ENCODE measurements around the gene MSI2. TPM values are rescaled to one million over a fixed set of nuclear protein-coding genes. Genes with fewer than 3 reads are reported as not detected.

The MSI2 gene
- total and polyA plus RNA-seq, 2 experiments from 2014 or later: 18.9 to 41.8 TPM

GRCh38 chr17:57400648-57401047 is 144.3 kb downstream of the MSI2 start (continued):
- no peak for TF ChIP-seq REST (IDR thresholded peaks at IDR 0.05; ENCODE audit: unreplicated experiment)

DNA sequence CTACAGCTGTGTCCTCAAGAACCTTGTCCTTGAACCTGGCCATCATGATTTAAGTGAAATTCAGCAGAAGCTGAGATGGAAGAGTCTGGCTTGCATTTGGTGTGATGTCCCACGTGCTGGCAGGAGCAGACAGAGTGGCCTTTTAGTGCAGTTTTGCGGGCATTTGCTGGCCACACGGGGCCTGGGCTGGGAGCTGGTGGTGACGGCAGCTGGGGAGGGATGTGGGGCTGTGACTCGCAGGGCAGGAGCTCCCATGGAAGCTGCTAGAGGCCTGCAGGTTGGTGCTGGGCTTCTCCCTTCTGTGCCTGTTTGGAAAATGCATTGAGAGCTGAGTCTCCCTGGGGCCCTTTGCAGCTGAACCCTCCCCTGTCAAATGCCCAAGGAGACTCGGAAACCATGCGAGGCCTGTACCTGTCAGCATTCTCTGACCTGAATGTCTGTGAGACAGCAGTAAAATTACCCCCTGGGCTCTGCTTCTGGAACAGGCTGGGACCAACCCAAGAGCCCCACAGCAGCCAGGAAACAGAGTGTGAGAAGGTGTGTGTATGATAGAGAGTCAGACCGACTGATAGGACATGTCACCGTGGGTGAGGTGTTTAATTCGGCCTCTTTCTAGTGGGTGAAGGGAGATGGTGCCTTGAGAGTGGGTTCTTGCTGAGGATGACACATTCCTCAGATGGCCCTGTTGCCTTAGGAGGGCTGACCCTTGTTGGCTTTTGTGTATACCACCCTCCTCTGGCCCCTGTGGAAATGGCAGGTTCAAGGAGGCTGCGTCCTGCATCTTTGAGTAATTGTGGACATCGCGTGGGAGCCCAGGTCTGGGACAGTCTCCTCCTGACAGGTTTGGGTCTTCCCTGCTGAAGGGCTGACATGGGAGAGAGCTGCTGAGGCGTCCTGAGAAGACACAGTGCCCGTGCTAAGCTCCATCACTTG is 145.5 kb downstream of the MSI2 start:
- peaks cover 4% of the 10 kb centered on the region; the same call in 1 of the 2 replicates for H4K20me1 ChIP-seq (replicated peaks; ENCODE audit: insufficient read depth)
- H3K36me3 ChIP-seq (ENCODE audit: insufficient read depth): no peaks in the 10 kb centered on the region
- ATAC-seq: peak; percentile 74
- TF ChIP-seq CREB1 (CRISPR knock-in tag; IDR thresholded peaks at IDR 0.05; ENCODE audit: low read depth): no peak
- peak; percentile 52 to 74 for TF ChIP-seq CTCF (conservative IDR thresholded peaks at IDR 0.05; ENCODE audit: low read depth in 2 of 2)
- peak; percentile 72 for DNase-seq (ENCODE audit: low spot score)
- Mint-ChIP-seq H3K9me3 (no peaks in the 10 kb centered on the region), H3K4me1 (peaks cover 29% of the 10 kb centered on the region), H3K36me3 (ENCODE audit: low read depth) (peaks cover 5% of the 10 kb centered on the region; the same call in 1 of the 3 replicates), H3K4me3 (no peak overlapping the region), H3K27ac (peak overlapping the region; percentile 52; the same call in 1 of the 2 replicates), H3K27me3 (ENCODE audit: insufficient read depth, low read depth, poor library complexity) (peaks cover 6% of the 10 kb centered on the region)
- H3K27me3 ChIP-seq (ENCODE audit: insufficient read depth): no peaks in the 10 kb centered on the region
- H3F3A ChIP-seq (replicated peaks; ENCODE audit: low read depth): no peaks in the 10 kb centered on the region
- no peak overlapping the region for H3K27ac ChIP-seq (ENCODE audit: low read depth)
- no peak overlapping the region for H3K4me3 ChIP-seq
- H3K9me2 ChIP-seq (ENCODE audit: insufficient read depth): no peaks in the 10 kb centered on the region
- H3K4me2 ChIP-seq: no peak overlapping the region
- H3K4me1 ChIP-seq (ENCODE audit: insufficient read depth): peaks cover 11% of the 10 kb centered on the region
- no peak overlapping the region for H2AFZ ChIP-seq
- H3K79me2 ChIP-seq (replicated peaks; ENCODE audit: insufficient read depth): peaks cover 15% of the 10 kb centered on the region

DNA sequence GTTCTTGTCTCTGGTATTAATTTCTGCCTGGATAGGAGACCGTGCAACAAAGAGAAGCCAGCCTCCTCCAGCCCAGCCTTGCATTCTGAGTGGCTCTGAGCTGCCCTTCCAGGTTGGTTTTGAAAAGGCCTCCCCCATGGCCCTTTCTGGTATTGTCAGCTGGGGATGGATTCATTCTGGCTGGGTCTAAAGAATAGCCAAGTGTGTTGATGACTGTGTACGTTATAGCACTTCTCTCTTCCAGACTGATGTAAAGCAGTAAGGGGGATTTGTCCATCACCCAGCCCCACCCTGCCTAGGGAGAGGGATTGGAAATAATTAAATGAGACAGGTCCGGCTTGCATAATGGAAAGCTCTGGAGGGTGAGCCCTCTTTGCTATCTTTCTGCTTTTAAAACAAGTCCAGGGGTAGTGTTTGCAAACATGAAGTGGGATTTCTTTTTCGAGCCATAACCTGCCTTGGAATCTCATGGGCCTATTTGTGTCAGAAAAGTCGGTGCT is 146.4 kb downstream of the MSI2 start:
- H3K4me3 Mint-ChIP-seq: no peak overlapping the region
- no peak overlapping the region for H3K4me2 ChIP-seq
- no peak overlapping the region for H3K4me3 ChIP-seq
- DNase-seq (ENCODE audit: low spot score): no peak
- H3K36me3 Mint-ChIP-seq (ENCODE audit: low read depth): peaks cover 5% of the 10 kb centered on the region; the same call in 1 of the 3 replicates
- H3K4me1 ChIP-seq (ENCODE audit: insufficient read depth): peaks cover 18% of the 10 kb centered on the region
- no peaks in the 10 kb centered on the region for H3K36me3 ChIP-seq (ENCODE audit: insufficient read depth)
- no peak overlapping the region for H2AFZ ChIP-seq
- no peaks in the 10 kb centered on the region for H3K9me3 Mint-ChIP-seq
- H3F3A ChIP-seq (replicated peaks; ENCODE audit: low read depth): no peaks in the 10 kb centered on the region
- H4K20me1 ChIP-seq (replicated peaks; ENCODE audit: insufficient read depth): peaks cover 4% of the 10 kb centered on the region; the same call in 1 of the 2 replicates
- peaks cover 34% of the 10 kb centered on the region for H3K4me1 Mint-ChIP-seq
- no peaks in the 10 kb centered on the region for H3K27me3 ChIP-seq (ENCODE audit: insufficient read depth)
- H3K27ac Mint-ChIP-seq: no peak overlapping the region
- ATAC-seq: no peak
- peaks cover 7% of the 10 kb centered on the region for H3K27me3 Mint-ChIP-seq (ENCODE audit: insufficient read depth, low read depth, poor library complexity)
- peaks cover 22% of the 10 kb centered on the region for H3K79me2 ChIP-seq (replicated peaks; ENCODE audit: insufficient read depth)
- H3K9me2 ChIP-seq (ENCODE audit: insufficient read depth): no peaks in the 10 kb centered on the region
- no peak for TF ChIP-seq ZNF114 (CRISPR knock-in tag; IDR thresholded peaks at IDR 0.05)
- TF ChIP-seq JUNB (IDR thresholded peaks at IDR 0.05; ENCODE audit: unreplicated experiment): no peak
- no peak overlapping the region for H3K27ac ChIP-seq (ENCODE audit: low read depth)

Measured in GM23338 (cell line).